ENCODE measurements around the gene LGI2.

LGI2 gene

DNA sequence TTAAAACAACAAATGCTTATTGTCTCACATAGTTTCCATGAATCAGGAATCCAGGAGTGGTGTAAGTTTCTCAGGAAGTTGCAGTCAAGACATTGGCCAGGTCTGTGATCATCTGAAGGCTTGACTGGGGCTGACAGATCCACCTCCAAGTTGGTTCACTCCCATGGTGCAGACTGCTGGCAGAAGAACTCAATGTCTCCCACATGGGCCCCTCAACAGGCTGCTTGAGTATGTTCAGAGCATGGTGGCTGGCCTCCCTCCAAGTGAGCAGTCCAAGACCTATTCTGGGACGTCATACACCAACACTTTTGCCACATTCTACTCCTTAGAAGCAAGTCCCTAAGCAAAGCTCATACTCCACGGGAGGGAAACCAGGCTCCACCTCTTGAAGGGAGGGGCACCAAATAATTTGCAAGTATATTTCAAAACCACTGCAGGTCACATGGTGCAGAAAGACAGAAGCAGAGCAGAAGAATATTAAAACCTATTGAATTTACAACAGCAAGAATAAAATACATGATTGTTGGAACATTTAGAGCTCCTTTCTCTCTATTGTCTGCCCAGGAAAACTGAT lies 35.3 kb downstream of the LGI2 start:
- no peak for DNase-seq (ENCODE audit: low read depth, low spot score)

DNA sequence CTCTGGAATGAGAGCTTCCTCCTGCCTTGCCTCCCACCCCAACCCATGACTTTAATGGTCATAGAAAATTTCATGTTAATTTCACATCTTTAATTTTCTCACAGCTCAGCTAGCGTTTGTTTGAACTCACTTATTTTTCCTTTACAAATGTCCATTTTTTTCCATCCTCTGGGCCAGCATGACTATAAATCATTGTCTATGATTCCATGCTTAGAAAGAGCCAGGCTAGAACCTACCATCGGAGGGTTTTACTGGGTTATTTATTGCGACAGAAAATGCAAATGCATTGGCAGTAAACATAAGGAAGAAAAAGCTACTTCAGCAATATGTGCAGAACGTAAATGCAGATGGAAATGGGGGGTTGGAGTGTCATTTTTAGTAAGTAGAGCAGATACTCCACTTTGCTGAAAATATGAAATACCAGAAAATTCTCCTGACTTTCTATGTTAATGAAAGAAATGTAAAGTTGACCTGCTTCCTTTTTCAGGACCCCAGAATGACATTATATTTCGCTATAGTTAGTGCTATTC lies 37.1 kb downstream of the LGI2 start:
- no peak for DNase-seq (ENCODE audit: low read depth, low spot score)

DNA sequence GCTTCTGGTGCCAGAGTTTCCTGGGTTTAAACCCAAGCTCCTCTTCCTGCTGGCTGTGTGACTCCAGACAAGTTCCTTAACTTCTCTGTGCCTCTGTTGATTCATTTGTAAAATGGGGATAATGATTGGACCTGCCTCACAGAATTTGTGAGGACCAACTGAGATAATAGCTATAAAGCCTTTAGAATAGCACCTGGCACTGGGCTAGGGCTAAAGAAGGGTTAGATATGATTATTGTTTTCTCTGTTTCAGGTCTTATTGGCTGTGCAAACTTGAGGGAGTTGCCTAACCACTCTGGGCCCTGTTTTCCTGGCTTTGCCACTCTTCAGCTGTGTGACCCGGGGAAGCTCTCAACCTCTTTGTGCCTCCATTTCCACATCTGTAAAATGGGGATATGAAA lies 37.8 kb downstream of the LGI2 start:
- DNase-seq (ENCODE audit: low read depth, low spot score), result no peak

- peak; percentile 67 for DNase-seq (ENCODE audit: low read depth, low spot score)
These were observed 39.7 kb downstream of the LGI2 start for GRCh38 chr4:24991015-24991414.

DNA sequence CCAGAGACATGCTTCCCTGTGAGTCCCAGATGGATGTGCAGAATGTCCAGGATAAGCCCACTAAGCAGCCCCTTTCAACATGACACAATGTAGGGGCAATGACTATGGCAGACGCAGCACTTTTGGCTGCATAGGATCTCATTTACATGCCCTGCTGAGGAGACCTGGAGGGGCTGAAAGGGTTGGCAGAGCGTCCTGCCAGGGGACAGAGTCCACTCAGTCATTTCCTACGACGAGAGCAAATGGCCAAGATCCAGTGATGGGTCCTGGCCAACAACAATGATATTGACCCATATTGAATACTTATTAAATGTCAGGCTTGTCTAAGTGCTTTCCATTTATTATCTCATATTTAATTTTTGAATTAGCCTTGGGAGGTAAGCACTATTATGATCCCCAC lies 41.4 kb downstream of the LGI2 start:
- no peak for DNase-seq (ENCODE audit: low read depth, low spot score)

DNA sequence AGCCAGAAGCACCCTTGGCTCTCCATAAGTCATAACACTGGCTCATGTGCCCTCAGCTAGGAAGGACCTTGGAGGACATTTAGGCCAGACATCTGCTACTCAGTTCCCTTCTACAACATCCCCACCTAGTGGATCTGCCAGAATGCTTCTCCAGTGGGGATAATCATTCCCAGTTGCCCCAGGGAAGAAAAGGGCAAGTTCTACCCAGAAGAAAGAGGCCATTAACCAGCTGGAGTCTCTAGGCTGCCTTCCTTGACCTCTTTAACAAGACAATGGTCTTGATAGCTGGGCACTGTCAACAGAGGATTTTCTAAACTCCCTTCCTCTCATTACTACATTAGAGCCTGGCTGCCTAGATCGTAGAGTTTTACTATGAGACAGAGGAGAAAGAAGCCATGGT lies 42.0 kb downstream of the LGI2 start:
- DNase-seq (ENCODE audit: low read depth, low spot score), result peak; percentile 35

GRCh38 chr4:24984602-24985532 lies 45.9 kb downstream of the LGI2 start:
- DNase-seq (ENCODE audit: low read depth, low spot score), result no peak

- no peak for DNase-seq (ENCODE audit: low read depth, low spot score)
These were observed 50.0 kb downstream of the LGI2 start for GRCh38 chr4:24980740-24981139.

GRCh38 chr4:24980064-24980690 lies 50.6 kb downstream of the LGI2 start:
- DNase-seq (ENCODE audit: low read depth, low spot score), result peak; percentile 81

DNA sequence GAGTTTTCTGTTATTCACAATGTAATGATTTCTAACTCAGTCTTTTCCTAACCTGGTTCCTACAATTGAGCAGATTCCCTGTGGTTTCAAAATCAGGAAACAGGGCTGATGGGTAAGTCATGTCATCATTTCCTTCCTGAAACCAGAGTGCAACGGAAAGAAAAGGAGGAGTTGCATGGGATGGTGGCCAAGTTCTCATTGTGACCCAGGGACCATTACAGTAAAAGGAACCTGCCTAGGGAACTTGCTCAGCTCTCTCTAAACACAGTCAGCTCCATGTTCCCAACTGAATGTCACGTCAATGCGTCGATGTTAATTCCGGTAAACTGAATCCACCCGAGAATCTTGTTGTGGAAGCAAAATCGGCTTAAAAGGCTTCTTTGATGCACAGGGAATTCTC lies 51.2 kb downstream of the LGI2 start:
- DNase-seq (ENCODE audit: low read depth, low spot score), result no peak

GRCh38 chr4:24978291-24979075 lies 52.3 kb downstream of the LGI2 start:
- DNase-seq (ENCODE audit: low read depth, low spot score), result no peak

- DNase-seq (ENCODE audit: low read depth, low spot score), result no peak
These were observed 55.2 kb downstream of the LGI2 start for GRCh38 chr4:24975510-24975909.

DNA sequence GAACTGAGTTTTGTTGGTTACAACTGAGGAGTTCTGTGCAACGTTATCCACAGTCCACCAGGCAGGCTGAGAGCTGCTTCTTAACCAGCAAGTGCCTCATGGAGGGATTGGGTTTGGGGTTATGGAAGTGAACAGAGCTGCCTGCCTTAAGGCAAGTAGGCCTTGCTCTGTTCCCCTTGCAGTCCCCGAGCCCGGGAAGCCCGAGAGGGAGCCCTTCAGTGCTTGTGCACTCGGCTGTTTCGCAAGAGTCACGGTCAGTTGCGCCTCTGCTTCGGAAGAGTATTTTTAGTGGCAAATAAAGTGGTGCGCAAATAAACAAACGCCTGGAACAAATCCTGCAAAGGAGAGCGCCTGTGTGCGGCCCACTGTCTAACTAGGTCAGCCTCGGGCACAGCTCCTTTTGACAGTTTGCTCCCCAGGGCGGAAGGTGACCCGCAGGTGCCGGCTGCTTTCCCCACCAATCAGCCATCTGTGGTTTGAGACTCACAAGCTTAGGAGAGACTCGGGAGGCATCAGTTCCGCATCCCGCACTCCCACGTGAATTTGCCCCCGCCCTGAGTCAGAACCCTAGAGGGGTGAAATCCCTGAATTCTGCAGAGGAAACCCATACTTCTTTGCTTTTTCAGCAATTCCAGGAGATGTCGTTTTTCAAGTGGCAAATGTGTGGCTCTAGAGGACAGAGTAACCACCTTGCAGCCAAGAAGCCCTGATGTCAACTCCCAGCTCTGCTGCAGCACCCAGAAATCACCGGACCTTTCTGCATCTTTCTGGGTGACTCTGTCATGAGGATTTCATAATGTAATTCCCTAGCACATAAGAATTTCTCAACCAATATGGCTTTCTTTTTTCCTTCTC lies 56.8 kb downstream of the LGI2 start:
- no peak for DNase-seq (ENCODE audit: low read depth, low spot score)

DNA sequence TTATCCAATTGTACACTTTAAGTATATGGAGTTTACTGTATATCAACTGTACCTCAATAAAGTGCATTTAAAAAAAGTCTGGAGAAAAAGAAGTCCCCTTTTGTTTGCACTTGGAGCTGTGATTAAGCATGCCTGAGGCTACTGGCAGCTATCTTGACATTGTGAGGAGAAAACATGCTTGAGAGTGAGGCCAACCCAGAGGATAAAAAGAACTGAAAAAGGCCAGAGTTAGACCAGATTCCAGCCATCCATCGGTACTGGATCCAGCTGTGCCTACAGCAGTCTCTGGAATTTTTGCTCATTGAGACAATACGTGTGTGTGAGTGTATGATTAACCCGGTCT lies 57.4 kb downstream of the LGI2 start:
- DNase-seq (ENCODE audit: low read depth, low spot score), result peak; percentile 42

DNA sequence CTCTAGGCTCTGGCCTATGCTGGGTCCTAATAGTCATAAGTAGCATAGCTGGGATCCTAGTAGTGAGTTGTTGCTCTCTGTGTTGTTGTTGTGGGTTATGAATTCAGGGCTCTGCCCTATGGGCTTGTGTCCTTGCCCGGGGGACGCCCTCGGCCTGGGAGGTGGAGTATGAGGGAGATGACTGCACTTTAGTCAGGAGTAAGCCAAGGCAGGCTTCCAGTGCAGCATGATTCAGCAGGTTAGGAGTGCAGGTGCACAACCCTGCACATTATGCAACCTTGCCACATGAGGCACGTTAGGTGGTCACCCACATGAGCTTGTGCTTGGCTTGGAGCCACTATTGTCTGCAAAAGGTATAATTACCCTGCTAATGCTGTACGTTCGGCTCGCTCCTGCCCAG lies 59.6 kb downstream of the LGI2 start:
- no peak for DNase-seq (ENCODE audit: low read depth, low spot score)

GRCh38 chr4:24970635-24971034 lies 60.1 kb downstream of the LGI2 start:
- no peak for DNase-seq (ENCODE audit: low read depth, low spot score)

DNA sequence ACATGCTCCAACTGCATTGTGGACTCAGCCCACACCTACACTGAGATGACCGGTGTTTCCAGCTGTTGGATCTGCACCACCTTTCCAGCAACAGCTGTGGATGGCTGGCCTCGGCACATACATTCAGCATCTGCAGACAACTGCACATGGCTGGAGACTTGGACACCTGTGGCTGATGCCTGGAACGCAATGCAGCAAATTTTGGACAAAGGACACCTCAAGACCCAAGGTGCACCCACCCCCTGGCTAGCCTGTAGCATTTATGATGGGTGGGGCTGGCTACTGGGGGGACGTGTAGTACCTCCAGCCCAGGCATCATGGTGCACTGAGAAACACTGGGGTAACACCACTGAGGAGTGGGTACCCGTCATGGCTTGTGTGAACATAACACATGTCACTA lies 60.6 kb downstream of the LGI2 start:
- no peak for DNase-seq (ENCODE audit: low read depth, low spot score)

GRCh38 chr4:24969486-24969885 lies 61.3 kb downstream of the LGI2 start:
- DNase-seq (ENCODE audit: low read depth, low spot score), result no peak

DNA sequence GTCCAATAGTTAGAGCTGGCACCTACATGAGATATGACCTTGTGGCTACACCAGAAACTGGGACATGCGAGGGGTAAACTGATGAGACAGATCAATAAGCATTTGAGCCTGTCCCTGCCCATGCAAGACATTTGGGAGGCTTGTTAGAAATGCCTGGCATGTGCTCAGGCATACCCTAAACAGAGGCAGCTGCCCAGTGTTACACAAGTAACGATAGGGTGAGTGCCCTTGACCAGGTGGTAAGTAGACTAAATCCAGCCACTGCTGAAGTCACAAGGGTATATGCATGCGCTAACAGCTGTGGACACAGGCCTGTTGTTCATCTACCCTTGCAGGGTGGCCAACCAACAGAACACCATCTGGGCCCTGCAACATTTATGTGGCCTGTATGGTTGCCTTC lies 61.8 kb downstream of the LGI2 start:
- DNase-seq (ENCODE audit: low read depth, low spot score), result no peak

DNA sequence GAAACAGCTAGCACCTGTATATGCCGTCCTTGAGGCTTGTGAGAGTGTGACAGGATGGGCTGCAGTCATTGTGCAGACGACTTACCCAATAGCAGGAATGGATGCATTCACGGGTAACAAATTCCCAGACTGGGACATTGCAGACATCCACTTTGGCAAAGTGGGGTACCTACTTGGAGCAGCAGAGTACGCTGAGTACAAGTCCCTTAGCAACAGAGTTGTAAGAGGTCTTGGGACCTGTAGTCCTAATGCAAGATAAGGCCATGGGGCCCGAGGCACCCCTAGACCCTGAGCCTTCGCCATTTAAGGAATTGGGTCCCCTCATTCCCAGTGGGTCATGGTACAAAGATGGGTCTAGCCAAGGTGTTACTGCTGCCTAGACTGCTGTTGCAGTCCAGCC lies 62.5 kb downstream of the LGI2 start:
- no peak for DNase-seq (ENCODE audit: low read depth, low spot score)

DNA sequence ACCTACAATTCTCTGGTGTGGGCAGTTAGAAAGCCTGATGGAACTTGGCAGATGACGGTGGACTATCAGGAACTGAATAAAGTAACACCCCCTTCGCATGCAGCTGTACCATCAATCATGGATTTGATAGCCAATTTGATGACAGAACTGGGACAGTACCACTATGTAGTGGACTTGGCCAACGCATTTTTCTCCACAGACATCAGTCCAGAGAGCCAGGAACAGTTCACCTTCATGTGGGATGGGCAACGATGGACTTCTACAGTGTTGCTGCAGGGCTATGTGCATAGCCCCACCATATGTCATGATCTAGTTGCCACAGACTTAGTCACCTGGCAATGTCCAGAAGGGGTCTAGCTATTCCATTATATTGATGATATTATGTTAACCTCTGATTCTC lies 63.4 kb downstream of the LGI2 start:
- DNase-seq (ENCODE audit: low read depth, low spot score), result no peak

Data from astrocyte of the hippocampus (primary cell).